Panc1 (cell line): ENCODE results near the gene AKT3. TPM values are rescaled to one million over a fixed set of nuclear protein-coding genes. Genes with fewer than 3 reads are reported as not detected.

Experiments used
- ATAC-seq: fragments of 200-7000 bp; cut with Tn5 transposase; 2 replicates; pipeline ENCODE4 v1.9.1; 2020; ENCODE audit warnings: mild to moderate bottlenecking, moderate library complexity
- BruUV-seq: library from RNA; stranded (reverse); fragments of 400-500 nt; replicated peaks from 2 replicates; lab custom pipeline; 2021; lab: Mats Ljungman, UMichigan
- CTCF ChIA-PET: fragments of 300-600 bp; sonication (Branson Sonifier 250); formaldehyde crosslinking; loops from one replicate; lab custom pipeline; 2022; ENCODE audit warnings: antibody characterized with exemption; lab: Charles Lee
- POLR2A ChIA-PET: fragments of 300-600 bp; sonication (Branson Sonifier 250); formaldehyde crosslinking; loops from one replicate; lab custom pipeline; 2022; ENCODE audit warnings: antibody characterized with exemption; lab: Charles Lee
- DNase-seq: peaks from one replicate; pipeline ENCODE4 v3.0.0-alpha.2; 2010; ENCODE audit warnings: low read depth, low spot score
- H3K27ac ChIP-seq: 2 replicates; pipeline ENCODE4 v1.5.1; 2011; ENCODE audit warnings: mild to moderate bottlenecking, low read length, inconsistent platforms
- H3K27me3 ChIP-seq: fragments of 200-500 bp; sonication (Bioruptor generic); 2 replicates; pipeline ENCODE4 v1.6.0; 2014; ENCODE audit warnings: low read length, inconsistent platforms; ENCODE audit not compliant: control insufficient read depth, insufficient read depth
- H3K36me3 ChIP-seq: fragments of 200-500 bp; sonication (Bioruptor generic); 2 replicates; pipeline ENCODE4 v1.5.1; 2014; ENCODE audit warnings: inconsistent platforms, mild to moderate bottlenecking, low read length, moderate library complexity; ENCODE audit not compliant: control insufficient read depth, insufficient read depth
- H3K4me1 ChIP-seq: 2 replicates; pipeline ENCODE4 v1.5.1; 2011; ENCODE audit warnings: inconsistent platforms, mild to moderate bottlenecking, low read length, moderate library complexity; ENCODE audit not compliant: control insufficient read depth, insufficient read depth
- H3K4me3 ChIP-seq, 2 experiments: 2 replicates each; pipeline ENCODE4 v1.5.1; 2011 to 2012; ENCODE audit warnings: low read depth in 2 of 2, low read length in 2 of 2, mild to moderate bottlenecking in 2 of 2, inconsistent platforms in 1 of 2, moderate library complexity in 1 of 2
- H3K9me3 ChIP-seq: fragments of 200-500 bp; sonication (Bioruptor generic); 2 replicates; pipeline ENCODE4 v1.5.1; 2014; ENCODE audit warnings: low read depth, mild to moderate bottlenecking, inconsistent platforms, low read length, moderate library complexity; ENCODE audit not compliant: control insufficient read depth, insufficient read depth
- CTCF ChIP-seq: fragments of 450-650 bp; IDR thresholded peaks from 2 replicates; pipeline ENCODE4 v1.5.1; 2017; ENCODE audit warnings: mild to moderate bottlenecking
- POLR2AphosphoS5 ChIP-seq: IDR thresholded peaks from 2 replicates; pipeline ENCODE4 v1.6.1; 2012; ENCODE audit warnings: mild to moderate bottlenecking, low read depth, low read length, moderate library complexity
- REST ChIP-seq, 2 experiments: IDR thresholded peaks; 2 replicates each; pipeline ENCODE4 v1.6.1; 2011 to 2012; ENCODE audit warnings: low read depth in 2 of 2, control low read depth in 1 of 2, low read length in 1 of 2, mild to moderate bottlenecking in 1 of 2, moderate library complexity in 1 of 2; ENCODE audit not compliant: insufficient read depth in 1 of 2
- SIN3A ChIP-seq: IDR thresholded peaks from 2 replicates; pipeline ENCODE4 v1.6.1; 2012; ENCODE audit warnings: low read depth, mild to moderate bottlenecking, low read length, moderate library complexity, borderline replicate concordance; ENCODE audit not compliant: insufficient read depth
- TCF7L2 ChIP-seq: IDR thresholded peaks from 2 replicates; pipeline ENCODE4 v1.6.1; 2011; ENCODE audit warnings: mild to moderate bottlenecking, low read depth, low read length, inconsistent platforms
- in situ Hi-C: cut with HindIII; loops from 2 replicates; pipeline ENCODE4 v1.10.0; 2016; ENCODE audit warnings: low sequenced_read_pairs, low pct_unique_long_range_greater_than_20kb
- intact Hi-C: fragments of 100-400 bp; cut with micrococcal nuclease; formaldehyde crosslinking; loops from one replicate; pipeline ENCODE4 v1.10.0; 2022; ENCODE audit not compliant: unreplicated experiment
- total RNA-seq: library from RNA; stranded (reverse); gene quantifications from one replicate; pipeline ENCODE4 v1.2.1, GENCODE V29; 2021; ENCODE audit not compliant: unreplicated experiment

Gene AKT3
- total RNA-seq, 1 experiment from 2014 or later, result 11.0 TPM

GRCh38 chr1:243572940-243573339, 277.1 kb downstream of the AKT3 start:
- no peaks in the 10 kb centered on the region for H3K27me3 ChIP-seq
- no peaks in the 10 kb centered on the region for H3K9me3 ChIP-seq
- no peaks in the 10 kb centered on the region for H3K36me3 ChIP-seq
- ChIA-PET POLR2A (no interaction called here), CTCF (no interaction called here)
- BruUV-seq, result no TSS peak
- no peak overlapping the region for H3K27ac ChIP-seq
- no peaks in the 10 kb centered on the region for H3K4me1 ChIP-seq
- in situ Hi-C loops, result no loop called here
- DNase-seq (no peak), ATAC-seq (no peak)
- intact Hi-C loops, result no loop called here
- TF ChIP-seq POLR2AphosphoS5 (no peak), REST (IDR thresholded peaks at IDR 0.05; ENCODE audit: insufficient read depth in 1 of 2, low read depth in 2 of 2, low read length in 1 of 2) (no peak), TCF7L2 (no peak), SIN3A (no peak), CTCF (no peak)
- no peak overlapping the region for H3K4me3 ChIP-seq

GRCh38 chr1:243568793-243569192, 281.2 kb downstream of the AKT3 start:
- BruUV-seq, result no TSS peak
- TF ChIP-seq REST (IDR thresholded peaks at IDR 0.05; ENCODE audit: insufficient read depth in 1 of 2, low read depth in 2 of 2, low read length in 1 of 2) (no peak), TCF7L2 (no peak), CTCF (no peak), SIN3A (no peak), POLR2AphosphoS5 (no peak)
- DNase-seq (no peak), ATAC-seq (no peak)
- Histone ChIP-seq H3K4me3 (no peak overlapping the region), H3K4me1 (no peaks in the 10 kb centered on the region), H3K27me3 (no peaks in the 10 kb centered on the region), H3K27ac (no peak overlapping the region), H3K36me3 (no peaks in the 10 kb centered on the region), H3K9me3 (no peaks in the 10 kb centered on the region)
- intact Hi-C loops, result no loop called here
- ChIA-PET POLR2A (no interaction called here), CTCF (no interaction called here)
- in situ Hi-C loops, result no loop called here
